Measurements from ENCODE around the gene ATP6V1G2.

GRCh38 chr6:31559606-31559957 is 13.2 kb upstream of the ATP6V1G2 start:
- no peak for TF ChIP-seq CTCF (optimal IDR thresholded peaks at IDR 0.05 in 1 of 3, IDR thresholded peaks at IDR 0.05 in 1 of 3, conservative IDR thresholded peaks at IDR 0.05 in 1 of 3; ENCODE audit: extremely low read depth in 1 of 3, insufficient read depth in 2 of 3, low read length in 3 of 3)
- no peak for TF ChIP-seq EZH2 (IDR thresholded peaks at IDR 0.05; ENCODE audit: low read length)
